ENCODE data around the gene RNF145.
"Not testable (repeated sequence)": the region's sequence is repeated elsewhere in the genome, so short reads cannot be mapped to it uniquely, and the experiment has no call there.

The RNF145 gene

GRCh38 chr5:159161361-159162214, 47.8 kb downstream of the RNF145 start:
- DNase-seq: no peak

GRCh38 chr5:159158553-159159091, 50.7 kb downstream of the RNF145 start:
- not testable (repeated sequence) for H3K27me3 ChIP-seq; H3K9me3 ChIP-seq; H3K4me1 ChIP-seq; H3K4me3 ChIP-seq (ENCODE audit: low read depth, low read length)
- peak; percentile 20 for DNase-seq
- peaks cover 76% of the 10 kb centered on the region for H3K36me3 ChIP-seq

More at GRCh38 chr5:159161361-159162214, 47.8 kb downstream of the RNF145 start:
- no peaks in the 10 kb centered on the region; the same call in 1 of the 2 replicates for H3K4me1 ChIP-seq
- no peak for TF ChIP-seq CTCF (IDR thresholded peaks at IDR 0.05; ENCODE audit: low read depth, low read length)
- H3K27me3 ChIP-seq: no peaks in the 10 kb centered on the region
- H3K9me3 ChIP-seq: no peaks in the 10 kb centered on the region
- H3K4me3 ChIP-seq (ENCODE audit: low read depth, low read length): no peak overlapping the region
- peaks cover 64% of the 10 kb centered on the region for H3K36me3 ChIP-seq

- no peaks in the 10 kb centered on the region; the same call in 1 of the 2 replicates for H3K4me1 ChIP-seq
- TF ChIP-seq CTCF (IDR thresholded peaks at IDR 0.05; ENCODE audit: low read depth, low read length): no peak
- H3K9me3 ChIP-seq: no peaks in the 10 kb centered on the region
- peaks cover 66% of the 10 kb centered on the region for H3K36me3 ChIP-seq
- no peak overlapping the region for H3K4me3 ChIP-seq (ENCODE audit: low read depth, low read length)
- DNase-seq: no peak
- no peaks in the 10 kb centered on the region for H3K27me3 ChIP-seq
Measured at GRCh38 chr5:159157552-159157951, 51.8 kb downstream of the RNF145 start.

- Histone ChIP-seq H3K4me1 (no peaks in the 10 kb centered on the region; the same call in 1 of the 2 replicates), H3K27me3 (no peaks in the 10 kb centered on the region), H3K36me3 (peaks cover 60% of the 10 kb centered on the region), H3K4me3 (ENCODE audit: low read depth, low read length) (no peak overlapping the region), H3K9me3 (no peaks in the 10 kb centered on the region)
- DNase-seq: peak; percentile 45
- TF ChIP-seq CTCF (IDR thresholded peaks at IDR 0.05; ENCODE audit: low read depth, low read length): peak; percentile 88
Measured at GRCh38 chr5:159156426-159157238, 52.7 kb downstream of the RNF145 start.

GRCh38 chr5:159155960-159156359, 53.4 kb downstream of the RNF145 start:
- no peaks in the 10 kb centered on the region; the same call in 1 of the 2 replicates for H3K4me1 ChIP-seq
- no peak for DNase-seq
- no peak for TF ChIP-seq CTCF (IDR thresholded peaks at IDR 0.05; ENCODE audit: low read depth, low read length)
- H3K4me3 ChIP-seq (ENCODE audit: low read depth, low read length): no peak overlapping the region
- H3K9me3 ChIP-seq: no peaks in the 10 kb centered on the region
- peaks cover 53% of the 10 kb centered on the region for H3K36me3 ChIP-seq
- H3K27me3 ChIP-seq: no peaks in the 10 kb centered on the region

GRCh38 chr5:159152876-159153275, 56.5 kb downstream of the RNF145 start:
- TF ChIP-seq CTCF (IDR thresholded peaks at IDR 0.05; ENCODE audit: low read depth, low read length): no peak
- no peak for DNase-seq
- H3K36me3 ChIP-seq: peaks cover 27% of the 10 kb centered on the region
- H3K9me3 ChIP-seq: no peaks in the 10 kb centered on the region
- no peaks in the 10 kb centered on the region for H3K27me3 ChIP-seq
- no peaks in the 10 kb centered on the region for H3K4me1 ChIP-seq
- no peak overlapping the region for H3K4me3 ChIP-seq (ENCODE audit: low read depth, low read length)
